GM18868 (cell line): ENCODE measurements around the gene GCC2.
"Not testable (repeated sequence)": the region's sequence is repeated elsewhere in the genome, so short reads cannot be mapped to it uniquely, and the experiment has no call there.

Source experiments
- ATAC-seq: cut with Tn5 transposase; IDR thresholded peaks from one replicate; pipeline ENCODE4 v1.9.1; 2021; ENCODE audit warnings: mild to moderate bottlenecking, moderate library complexity; ENCODE audit not compliant: unreplicated experiment

The GCC2 gene

DNA sequence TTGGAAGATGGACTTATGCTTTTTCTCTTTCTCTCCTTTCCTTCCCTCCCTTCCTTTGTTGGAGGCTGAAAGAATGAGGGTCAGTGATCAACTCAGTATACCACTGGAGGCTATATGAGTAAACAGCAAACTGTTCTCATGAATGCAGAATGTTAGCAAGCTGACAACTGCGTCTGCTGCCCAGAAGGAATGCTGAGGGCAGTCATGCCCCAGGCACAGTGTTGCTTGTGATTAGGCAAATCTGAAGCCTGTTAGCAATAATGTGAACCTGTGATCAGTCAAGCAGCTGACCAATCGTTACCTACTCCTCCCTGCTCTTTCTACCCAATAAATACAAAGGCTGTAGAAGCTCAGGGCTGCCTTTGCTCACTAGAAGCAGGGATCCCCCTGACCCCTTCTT lies 107.6 kb downstream of the GCC2 start:
- ATAC-seq = not testable (repeated sequence)
